Measurements from ENCODE around the gene TNFRSF12A. TPM values are rescaled to one million over a fixed set of nuclear protein-coding genes. Genes with fewer than 3 reads are reported as not detected.

Gene TNFRSF12A
- polyA plus RNA-seq, 2 of the 4 experiments (the other 2 are of a cell fraction) = 111 to 314 TPM

- Histone ChIP-seq H3K4me3 (peak overlapping the region; percentile 71), H3K27ac (peak overlapping the region; percentile 91 to 95), H3K4me1 (peaks cover 18% of the 10 kb centered on the region; the same call in 2 of the 3 replicates), H3K4me2 (peak overlapping the region; percentile 85), H3K9me3 (no peaks in the 10 kb centered on the region)
- ChIA-PET CTCF (interaction anchor here (0.9 to 3.9 kb wide), 7 partner anchors 9 to 148 kb away, joined by 3 to 27 read pairs (median 4); partner anchors contain the start of gene PAQR4), POLR2A (interaction anchor here (0.6 to 2.2 kb wide), 4 partner anchors 9 to 43 kb away, joined by 3 to 13 read pairs (median 6); partner anchors contain the start of genes PAQR4 and TNFRSF12A)
- ATAC-seq (no peak), DNase-seq (ENCODE audit: low read depth in 1 of 2, low spot score in 1 of 2) (no peak), FAIRE-seq (no peak)
- WGBS (ENCODE audit: missing lambda C conversion rate) = 96% methylated on average over 33 of the region's 33 CpGs
- TF ChIP-seq PBX3 (IDR thresholded peaks at IDR 0.05) (no peak), JUNB (IDR thresholded peaks at IDR 0.05) (no peak), FOXS1 (CRISPR knock-in tag; IDR thresholded peaks at IDR 0.05) (no peak), EHMT2 (IDR thresholded peaks at IDR 0.05; ENCODE audit: low read depth) (no peak), SMC3 (IDR thresholded peaks at IDR 0.05) (no peak), MYC (IDR thresholded peaks at IDR 0.05; ENCODE audit: borderline replicate concordance, low read length) (no peak), EP300 (IDR thresholded peaks at IDR 0.05) (no peak), ZNF302 (CRISPR knock-in tag; IDR thresholded peaks at IDR 0.05) (no peak), ZFP36 (IDR thresholded peaks at IDR 0.05; ENCODE audit: borderline replicate concordance, partially characterized antibody) (no peak), HOXB13 (CRISPR knock-in tag; IDR thresholded peaks at IDR 0.05; ENCODE audit: low read depth) (no peak), RARB (CRISPR knock-in tag; IDR thresholded peaks at IDR 0.05) (no peak), JUN (IDR thresholded peaks at IDR 0.05) (no peak), PHF8 (IDR thresholded peaks at IDR 0.05; ENCODE audit: borderline replicate concordance, low read depth) (no peak)
- TF ChIP-seq, protein P1, sequence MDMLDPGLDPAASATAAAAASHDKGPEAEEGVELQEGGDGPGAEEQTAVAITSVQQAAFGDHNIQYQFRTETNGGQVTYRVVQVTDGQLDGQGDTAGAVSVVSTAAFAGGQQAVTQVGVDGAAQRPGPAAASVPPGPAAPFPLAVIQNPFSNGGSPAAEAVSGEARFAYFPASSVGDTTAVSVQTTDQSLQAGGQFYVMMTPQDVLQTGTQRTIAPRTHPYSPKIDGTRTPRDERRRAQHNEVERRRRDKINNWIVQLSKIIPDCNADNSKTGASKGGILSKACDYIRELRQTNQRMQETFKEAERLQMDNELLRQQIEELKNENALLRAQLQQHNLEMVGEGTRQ (IDR thresholded peaks at IDR 0.05) = no peak
- TF ChIP-seq, protein P2, sequence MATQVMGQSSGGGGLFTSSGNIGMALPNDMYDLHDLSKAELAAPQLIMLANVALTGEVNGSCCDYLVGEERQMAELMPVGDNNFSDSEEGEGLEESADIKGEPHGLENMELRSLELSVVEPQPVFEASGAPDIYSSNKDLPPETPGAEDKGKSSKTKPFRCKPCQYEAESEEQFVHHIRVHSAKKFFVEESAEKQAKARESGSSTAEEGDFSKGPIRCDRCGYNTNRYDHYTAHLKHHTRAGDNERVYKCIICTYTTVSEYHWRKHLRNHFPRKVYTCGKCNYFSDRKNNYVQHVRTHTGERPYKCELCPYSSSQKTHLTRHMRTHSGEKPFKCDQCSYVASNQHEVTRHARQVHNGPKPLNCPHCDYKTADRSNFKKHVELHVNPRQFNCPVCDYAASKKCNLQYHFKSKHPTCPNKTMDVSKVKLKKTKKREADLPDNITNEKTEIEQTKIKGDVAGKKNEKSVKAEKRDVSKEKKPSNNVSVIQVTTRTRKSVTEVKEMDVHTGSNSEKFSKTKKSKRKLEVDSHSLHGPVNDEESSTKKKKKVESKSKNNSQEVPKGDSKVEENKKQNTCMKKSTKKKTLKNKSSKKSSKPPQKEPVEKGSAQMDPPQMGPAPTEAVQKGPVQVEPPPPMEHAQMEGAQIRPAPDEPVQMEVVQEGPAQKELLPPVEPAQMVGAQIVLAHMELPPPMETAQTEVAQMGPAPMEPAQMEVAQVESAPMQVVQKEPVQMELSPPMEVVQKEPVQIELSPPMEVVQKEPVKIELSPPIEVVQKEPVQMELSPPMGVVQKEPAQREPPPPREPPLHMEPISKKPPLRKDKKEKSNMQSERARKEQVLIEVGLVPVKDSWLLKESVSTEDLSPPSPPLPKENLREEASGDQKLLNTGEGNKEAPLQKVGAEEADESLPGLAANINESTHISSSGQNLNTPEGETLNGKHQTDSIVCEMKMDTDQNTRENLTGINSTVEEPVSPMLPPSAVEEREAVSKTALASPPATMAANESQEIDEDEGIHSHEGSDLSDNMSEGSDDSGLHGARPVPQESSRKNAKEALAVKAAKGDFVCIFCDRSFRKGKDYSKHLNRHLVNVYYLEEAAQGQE (IDR thresholded peaks at IDR 0.05) = no peak
Observed at GRCh38 chr16:2981177-2981898, 38.8 kb upstream of the TNFRSF12A start.

- POLR2A ChIA-PET = no interaction called here
Observed at GRCh38 chr16:2981899-2982250, 38.3 kb upstream of the TNFRSF12A start.

More at GRCh38 chr16:2981899-2982250, 38.3 kb upstream of the TNFRSF12A start:
- FAIRE-seq = no peak
- no peak overlapping the region for H3K4me2 ChIP-seq
- no peaks in the 10 kb centered on the region for H3K9me3 ChIP-seq
- no peak for DNase-seq (ENCODE audit: low read depth in 1 of 2, low spot score in 1 of 2)
- CTCF ChIA-PET = interaction anchor here (0.9 to 3.9 kb wide), 9 partner anchors 10 to 74 kb away, joined by 3 to 27 read pairs (median 4); partner anchors contain the start of gene PAQR4
- ATAC-seq = no peak
- H3K27ac ChIP-seq = no peak overlapping the region
- WGBS (ENCODE audit: missing lambda C conversion rate) = 67% methylated on average over 4 of the region's 4 CpGs
- H3K4me1 ChIP-seq = peaks cover 18% of the 10 kb centered on the region; the same call in 2 of the 3 replicates
- no peak overlapping the region for H3K4me3 ChIP-seq
- TF ChIP-seq HOXB13 (CRISPR knock-in tag; IDR thresholded peaks at IDR 0.05; ENCODE audit: low read depth) = no peak
- no peak for TF ChIP-seq POLR2AphosphoS2 (conservative IDR thresholded peaks at IDR 0.05; ENCODE audit: low read length)
- TF ChIP-seq HDAC2 (IDR thresholded peaks at IDR 0.05) = no peak
- TF ChIP-seq PBX3 (IDR thresholded peaks at IDR 0.05) = no peak
- no peak for TF ChIP-seq KDM5A (IDR thresholded peaks at IDR 0.05)
- TF ChIP-seq HOXA7 (CRISPR knock-in tag; IDR thresholded peaks at IDR 0.05) = no peak
- TF ChIP-seq JUNB (IDR thresholded peaks at IDR 0.05) = no peak
- TF ChIP-seq EHF (CRISPR knock-in tag; IDR thresholded peaks at IDR 0.05) = no peak
- no peak for TF ChIP-seq NFE2L2 (conservative IDR thresholded peaks at IDR 0.05; ENCODE audit: low read length)
- TF ChIP-seq CBX8 (IDR thresholded peaks at IDR 0.05) = no peak
- no peak for TF ChIP-seq KDM1A (IDR thresholded peaks at IDR 0.05; ENCODE audit: low read depth)
- TF ChIP-seq BHLHE40 (IDR thresholded peaks at IDR 0.05; ENCODE audit: low read depth, low read length) = no peak
